Neutrophil (primary cell): ENCODE data around the gene CHRNA3.

Experiments used
- H3K27ac ChIP-seq: fragments of 200-600 bp; sonication (generic); 2 replicates; pipeline ENCODE4 v1.5.1; 2016; ENCODE audit warnings: mild to moderate bottlenecking, moderate library complexity
- H3K27me3 ChIP-seq: fragments of 200-600 bp; sonication (generic); 2 replicates; pipeline ENCODE4 v1.6.0; 2016; ENCODE audit warnings: mild to moderate bottlenecking
- H3K36me3 ChIP-seq: fragments of 200-600 bp; sonication (generic); 2 replicates; pipeline ENCODE4 v1.5.1; 2017
- H3K4me1 ChIP-seq, 2 experiments: fragments of 200-600 bp in 1 of 2; sonication (generic) in 1 of 2; 1 replicate in 1 of 2; 2 replicates in 1 of 2; pipeline versions ENCODE4 v1.5.1 to v1.6.1; 2013 to 2016; ENCODE audit warnings: low read depth in 1 of 2, low read length in 1 of 2, mild to moderate bottlenecking in 1 of 2, moderate library complexity in 1 of 2; ENCODE audit not compliant: control insufficient read depth in 1 of 2, insufficient read depth in 1 of 2
- H3K4me3 ChIP-seq, 2 experiments: fragments of 200-600 bp in 1 of 2; sonication (generic) in 1 of 2; 1 replicate in 1 of 2; 2 replicates in 1 of 2; pipeline ENCODE4 v1.5.1; 2013 to 2016; ENCODE audit warnings: low read depth in 1 of 2, low read length in 1 of 2, mild to moderate bottlenecking in 1 of 2, moderate library complexity in 1 of 2
- H3K9me3 ChIP-seq: fragments of 200-600 bp; sonication (generic); 2 replicates; pipeline ENCODE4 v1.5.1; 2016
- TF ChIP-seq, protein P1 (sequence below): fragments of 200-600 bp; sonication (generic); IDR thresholded peaks from 2 replicates; pipeline ENCODE4 v1.5.1; 2016; ENCODE audit warnings: antibody characterized with exemption

CHRNA3 gene

DNA sequence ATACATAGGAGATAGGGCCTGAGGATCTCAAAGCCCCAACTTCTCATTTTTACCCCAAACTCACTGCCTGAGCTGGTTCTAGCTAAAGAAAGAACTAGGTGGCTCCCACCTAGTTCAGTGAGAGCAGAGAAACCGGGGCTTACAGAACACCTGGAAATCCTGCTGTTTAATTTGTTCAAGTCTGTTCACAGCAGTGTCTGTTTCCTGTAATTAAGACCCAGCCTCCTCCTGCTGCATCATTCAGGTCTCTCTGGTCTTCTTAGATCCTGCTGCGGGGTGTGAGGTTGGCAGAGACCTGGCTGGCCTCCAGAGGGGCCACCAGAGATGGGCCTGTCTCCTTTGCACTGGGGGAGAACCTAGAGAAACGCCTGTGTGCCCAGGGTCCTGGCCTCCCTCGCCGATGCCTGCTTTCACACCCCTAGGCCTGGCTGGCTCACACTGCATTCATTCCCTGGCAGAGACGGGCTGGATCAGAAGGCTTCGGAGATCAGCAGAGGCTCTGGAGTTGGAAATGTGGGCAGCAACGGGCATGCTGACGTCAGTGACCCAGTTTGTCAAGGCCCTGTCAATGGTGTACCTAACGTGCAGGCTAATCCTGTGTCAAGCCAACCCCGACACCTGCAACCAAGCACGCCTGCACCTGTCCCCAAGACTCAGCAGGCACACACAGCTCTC lies 4.9 kb upstream of the CHRNA3 start:
- Histone ChIP-seq H3K4me1 (no peaks in the 10 kb centered on the region), H3K36me3 (no peaks in the 10 kb centered on the region), H3K27me3 (peaks cover 71% of the 10 kb centered on the region), H3K9me3 (no peaks in the 10 kb centered on the region), H3K27ac (no peak overlapping the region), H3K4me3 (no peak overlapping the region)
- TF ChIP-seq, protein P1, sequence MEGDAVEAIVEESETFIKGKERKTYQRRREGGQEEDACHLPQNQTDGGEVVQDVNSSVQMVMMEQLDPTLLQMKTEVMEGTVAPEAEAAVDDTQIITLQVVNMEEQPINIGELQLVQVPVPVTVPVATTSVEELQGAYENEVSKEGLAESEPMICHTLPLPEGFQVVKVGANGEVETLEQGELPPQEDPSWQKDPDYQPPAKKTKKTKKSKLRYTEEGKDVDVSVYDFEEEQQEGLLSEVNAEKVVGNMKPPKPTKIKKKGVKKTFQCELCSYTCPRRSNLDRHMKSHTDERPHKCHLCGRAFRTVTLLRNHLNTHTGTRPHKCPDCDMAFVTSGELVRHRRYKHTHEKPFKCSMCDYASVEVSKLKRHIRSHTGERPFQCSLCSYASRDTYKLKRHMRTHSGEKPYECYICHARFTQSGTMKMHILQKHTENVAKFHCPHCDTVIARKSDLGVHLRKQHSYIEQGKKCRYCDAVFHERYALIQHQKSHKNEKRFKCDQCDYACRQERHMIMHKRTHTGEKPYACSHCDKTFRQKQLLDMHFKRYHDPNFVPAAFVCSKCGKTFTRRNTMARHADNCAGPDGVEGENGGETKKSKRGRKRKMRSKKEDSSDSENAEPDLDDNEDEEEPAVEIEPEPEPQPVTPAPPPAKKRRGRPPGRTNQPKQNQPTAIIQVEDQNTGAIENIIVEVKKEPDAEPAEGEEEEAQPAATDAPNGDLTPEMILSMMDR: no peak

DNA sequence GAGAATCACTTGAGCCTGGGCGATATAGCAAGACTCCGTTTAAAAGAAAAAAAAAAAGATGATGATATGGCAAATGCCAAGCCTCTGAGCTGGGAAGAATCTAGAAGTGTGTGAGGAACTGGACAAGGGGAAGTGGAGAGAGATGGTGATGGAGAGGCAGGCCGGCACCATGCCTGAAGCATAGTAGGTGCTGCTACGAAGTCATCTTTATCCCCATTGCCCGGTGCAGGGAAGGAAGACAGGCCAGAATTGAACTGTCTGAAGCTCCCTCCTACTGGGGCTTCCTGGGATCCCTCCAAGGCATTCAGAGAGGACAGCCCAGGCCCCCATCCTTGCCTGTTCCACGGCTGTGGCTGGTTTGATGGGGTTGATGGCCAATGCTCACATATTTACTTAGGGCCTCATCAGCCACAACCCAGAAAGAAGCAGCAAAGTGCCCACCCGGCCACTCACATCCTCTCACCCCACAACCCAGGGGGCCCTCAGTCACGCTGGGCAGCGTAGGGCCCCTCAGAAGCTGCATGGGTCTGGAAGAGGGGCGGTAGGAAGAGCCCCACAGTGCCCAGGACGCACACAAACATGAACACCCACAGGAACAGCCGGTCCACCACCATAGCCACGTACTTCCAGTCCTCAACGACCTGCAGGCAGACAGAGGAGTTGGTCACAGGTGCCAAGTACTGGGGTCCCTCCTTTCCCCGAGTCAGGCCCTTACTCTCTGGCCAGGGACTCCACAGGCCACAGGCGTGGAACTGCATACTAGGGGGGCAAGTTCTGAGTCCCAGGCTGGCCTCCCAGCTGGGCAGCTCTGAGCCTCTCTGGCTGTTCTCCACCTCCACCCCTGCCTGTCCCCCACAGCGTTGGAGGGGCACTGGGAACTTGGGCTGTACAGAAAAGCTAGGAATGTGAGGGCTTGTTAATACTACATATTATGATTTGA lies 4.1 kb upstream of the CHRNA3 start:
- Histone ChIP-seq H3K9me3 (no peaks in the 10 kb centered on the region), H3K36me3 (no peaks in the 10 kb centered on the region), H3K27me3 (peaks cover 79% of the 10 kb centered on the region), H3K4me3 (no peak overlapping the region), H3K27ac (no peak overlapping the region), H3K4me1 (no peaks in the 10 kb centered on the region)
- TF ChIP-seq, protein P1: no peak

DNA sequence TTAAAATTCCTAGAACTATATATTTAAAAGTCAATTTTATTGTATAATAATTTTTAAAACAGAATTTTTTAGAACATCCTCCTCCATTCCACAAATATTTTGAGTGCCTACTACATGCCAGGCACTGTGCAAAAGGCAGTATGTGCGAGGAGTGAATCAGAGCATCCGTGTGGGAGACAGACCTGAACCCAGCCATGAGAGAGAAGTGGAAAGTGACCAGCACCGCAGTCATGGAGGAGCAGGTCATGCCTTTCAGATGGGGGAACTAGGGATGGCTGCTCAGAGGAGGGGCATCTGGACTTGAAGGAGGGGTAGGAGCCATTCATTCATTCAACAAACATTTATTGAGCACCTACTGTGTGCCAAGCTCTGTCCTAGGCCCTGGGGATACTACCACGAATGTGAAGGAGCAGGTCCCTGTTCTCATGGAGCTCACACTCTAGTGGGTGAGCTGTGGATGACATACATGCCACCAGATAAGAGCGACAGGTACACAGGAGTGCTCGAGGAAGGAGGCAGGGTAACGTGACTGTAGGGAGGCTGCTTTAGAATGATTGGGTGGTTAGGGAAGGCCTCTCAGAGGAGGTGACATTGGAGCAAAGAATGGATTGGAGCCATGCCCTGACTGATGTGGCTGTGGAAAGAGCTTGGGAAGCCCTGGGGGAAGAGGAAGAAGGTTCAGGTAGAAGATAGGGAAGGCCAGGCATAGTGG lies 3.1 kb upstream of the CHRNA3 start:
- H3K27me3 ChIP-seq: peaks cover 89% of the 10 kb centered on the region
- no peaks in the 10 kb centered on the region for H3K9me3 ChIP-seq
- H3K4me3 ChIP-seq: no peak overlapping the region
- no peaks in the 10 kb centered on the region for H3K4me1 ChIP-seq
- TF ChIP-seq, protein P1: no peak
- H3K27ac ChIP-seq: no peak overlapping the region
- no peaks in the 10 kb centered on the region for H3K36me3 ChIP-seq

DNA sequence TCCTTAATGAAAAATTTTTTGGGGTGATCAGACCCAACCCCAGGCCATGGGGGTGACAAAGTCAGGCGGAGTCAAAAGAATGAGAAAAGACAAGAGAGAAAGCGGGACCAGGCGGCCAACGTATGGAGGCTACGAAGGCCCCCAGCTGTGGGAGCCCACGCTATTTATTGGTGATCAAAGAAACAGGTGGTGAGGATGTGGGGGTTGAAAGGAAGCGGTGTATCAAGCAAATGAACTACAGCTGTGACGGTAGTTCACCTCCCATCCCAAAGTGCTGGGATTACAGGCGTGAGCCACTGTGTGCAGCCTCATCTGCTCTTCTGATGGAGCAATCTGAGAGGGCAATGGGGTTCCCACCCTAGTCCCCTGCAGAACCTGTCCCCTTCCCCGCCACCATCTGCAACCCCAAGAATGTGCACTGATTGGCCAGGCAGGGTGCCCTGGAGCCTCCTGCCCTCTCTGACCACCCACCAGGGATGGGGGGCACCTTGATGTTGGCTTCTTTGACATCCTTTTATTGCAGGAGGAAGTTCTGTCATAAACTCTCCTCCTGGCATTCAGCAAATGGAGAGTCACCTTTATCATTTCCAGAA lies 1.1 kb upstream of the CHRNA3 start:
- Histone ChIP-seq H3K4me1 (no peaks in the 10 kb centered on the region), H3K27ac (no peak overlapping the region), H3K27me3 (peaks cover 82% of the 10 kb centered on the region), H3K4me3 (no peak overlapping the region), H3K36me3 (no peaks in the 10 kb centered on the region), H3K9me3 (no peaks in the 10 kb centered on the region)
- TF ChIP-seq, protein P1: no peak

DNA sequence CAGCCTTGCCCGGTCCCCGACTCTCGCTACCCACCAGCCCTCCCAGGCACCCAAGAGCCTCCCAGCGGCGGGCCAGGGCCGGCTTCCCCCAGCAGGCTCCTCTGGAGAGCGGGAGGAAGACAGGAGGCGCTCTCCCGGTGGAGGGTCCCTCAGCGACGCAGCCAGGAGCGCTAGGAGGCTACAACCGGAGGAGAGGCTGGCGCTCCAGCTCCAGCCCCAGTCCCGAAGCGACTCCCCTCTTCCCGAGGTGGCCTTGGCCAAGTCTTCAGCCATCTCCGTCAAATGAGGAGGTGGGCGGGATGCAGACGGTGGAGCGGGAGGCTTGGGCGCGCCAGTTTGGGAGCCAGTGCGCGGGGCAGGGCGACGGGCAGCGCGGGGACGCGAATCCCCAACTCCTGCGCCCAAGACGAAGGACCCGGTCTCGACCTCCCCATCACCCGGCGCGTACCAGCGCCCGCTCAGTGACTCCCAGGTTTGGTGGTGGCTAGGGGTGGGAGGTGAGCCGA lies 722 bp downstream of the CHRNA3 start:
- Histone ChIP-seq H3K36me3 (no peaks in the 10 kb centered on the region), H3K27ac (no peak overlapping the region), H3K4me3 (no peak overlapping the region), H3K27me3 (peaks cover 64% of the 10 kb centered on the region), H3K9me3 (no peaks in the 10 kb centered on the region), H3K4me1 (no peaks in the 10 kb centered on the region)
- TF ChIP-seq, protein P1: no peak
